CD4-positive, alpha-beta T cell treated with Interleukin-6 for 4 hours (primary cell): ENCODE results near the gene WEE1.

Experiments used
- DNase-seq: peaks from one replicate; pipeline ENCODE4 v3.0.0-alpha.2; 2020; ENCODE audit warnings: mixed read lengths

Gene WEE1

DNA sequence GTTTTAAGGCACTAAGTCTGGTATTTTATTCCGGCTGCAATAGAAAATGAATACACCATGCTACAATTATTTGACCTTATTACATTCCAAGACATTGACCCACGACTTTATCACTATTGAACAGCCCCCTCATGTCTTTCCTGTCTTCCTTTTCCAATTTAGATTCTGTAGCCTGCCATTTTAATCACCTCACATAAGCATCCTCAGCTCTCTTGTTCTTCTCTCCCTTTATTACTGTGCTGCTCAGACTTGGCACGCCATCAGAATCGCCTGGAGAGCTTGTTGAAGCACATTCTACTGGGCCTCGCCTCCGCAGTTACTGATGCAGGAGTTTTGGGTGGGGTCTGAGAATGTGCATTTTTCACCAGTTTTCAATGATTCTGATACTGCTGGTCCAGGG, 51.7 kb downstream of the WEE1 start:
- no peak for DNase-seq

- DNase-seq = no peak
These were observed 52.3 kb downstream of the WEE1 start for GRCh38 chr11:9625728-9626127.

DNA sequence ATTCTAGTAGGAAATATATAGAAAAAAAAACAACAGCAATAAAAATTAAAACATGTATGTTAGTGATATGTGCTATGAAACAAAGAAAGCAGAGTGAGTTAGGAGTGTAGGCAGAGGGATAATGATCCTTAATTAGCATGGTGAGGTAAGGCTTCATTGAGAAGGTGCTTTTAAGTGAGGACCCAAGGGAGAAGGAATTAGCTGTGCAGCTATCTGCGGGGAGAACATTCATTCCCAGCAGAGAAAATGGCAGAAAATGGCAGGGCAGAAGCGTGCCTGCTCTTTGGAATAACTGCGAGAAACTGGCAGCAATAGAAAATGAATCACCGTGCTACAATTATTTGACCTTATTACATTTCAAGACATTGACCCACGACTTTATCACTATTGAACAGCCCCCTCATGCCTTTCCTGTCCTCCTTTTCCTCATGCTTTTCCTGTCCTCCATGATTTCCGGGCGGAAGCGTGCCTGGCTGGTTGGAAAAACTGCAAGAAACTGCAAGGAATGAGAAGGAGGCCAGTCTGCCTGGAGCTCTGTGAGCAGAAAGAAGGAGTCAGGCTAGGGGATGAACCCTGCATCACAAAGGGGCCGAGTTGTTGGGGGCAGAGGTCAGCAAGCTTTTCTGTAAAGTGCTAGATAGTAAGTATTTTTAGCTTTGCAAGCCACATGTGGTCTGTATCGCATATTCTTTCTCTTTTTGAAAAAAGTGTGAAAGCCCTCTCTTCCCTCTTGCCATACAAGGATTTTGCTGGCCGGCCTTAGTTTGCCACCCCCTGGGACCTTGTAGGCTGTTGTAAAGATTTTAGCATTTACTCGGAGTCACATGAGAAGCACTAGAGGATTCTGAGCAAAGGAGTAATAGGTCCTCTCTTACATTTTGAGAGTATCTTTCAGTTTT, 53.3 kb downstream of the WEE1 start:
- DNase-seq = no peak

- DNase-seq = no peak
These were observed 55.6 kb downstream of the WEE1 start for GRCh38 chr11:9629064-9629463.

DNA sequence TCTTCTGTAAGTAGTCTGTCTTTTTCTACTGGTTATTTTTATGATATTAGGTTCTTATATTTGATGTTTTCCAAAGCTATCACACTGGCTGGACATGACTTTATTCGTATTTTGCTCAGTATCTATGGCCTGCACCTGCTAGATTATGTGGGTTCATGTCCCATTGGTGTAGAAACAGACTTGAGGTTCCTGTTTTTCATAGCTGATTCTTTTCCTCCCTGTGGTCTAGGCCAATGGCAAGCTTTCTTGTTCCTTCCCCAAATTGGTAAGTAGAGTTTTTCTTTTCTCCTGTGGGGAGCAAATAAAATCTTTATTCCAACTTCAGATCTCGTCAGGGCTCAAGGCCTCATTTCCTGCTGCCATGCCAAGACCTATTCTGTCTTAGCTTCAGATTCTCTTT, 60.2 kb downstream of the WEE1 start:
- DNase-seq = no peak

GRCh38 chr11:9636691-9637090, 63.2 kb downstream of the WEE1 start:
- DNase-seq = no peak

GRCh38 chr11:9639099-9639498, 65.6 kb downstream of the WEE1 start:
- DNase-seq = no peak
